VCaP (cell line): ENCODE data around the gene HEXD.

Source experiments
- H3K27ac ChIP-seq: fragments of 450-650 bp; 2 replicates; pipeline ENCODE4 v1.5.1; 2017
- CTCF ChIP-seq: fragments of 450-650 bp; conservative IDR thresholded peaks from 2 replicates; pipeline ENCODE4 v1.5.1; 2017; ENCODE audit warnings: mild to moderate bottlenecking, moderate library complexity

The HEXD gene

GRCh38 chr17:82489851-82490511, 71.8 kb downstream of the HEXD start:
- TF ChIP-seq CTCF, result no peak
- no peak overlapping the region for H3K27ac ChIP-seq

- H3K27ac ChIP-seq, result no peak overlapping the region
- TF ChIP-seq CTCF, result no peak
Observed at GRCh38 chr17:82490512-82491195, 72.5 kb downstream of the HEXD start.

GRCh38 chr17:82491196-82491530, 73.0 kb downstream of the HEXD start:
- H3K27ac ChIP-seq, result no peak overlapping the region
- no peak for TF ChIP-seq CTCF

- H3K27ac ChIP-seq, result no peak overlapping the region
- no peak for TF ChIP-seq CTCF
Observed at GRCh38 chr17:82491533-82491932, 73.4 kb downstream of the HEXD start.
